ENCODE data around the gene DLGAP4. TPM values are rescaled to one million over a fixed set of nuclear protein-coding genes. Genes with fewer than 3 reads are reported as not detected.

DLGAP4 gene
- total and polyA plus RNA-seq, 9 of the 15 experiments (the other 6 are each of a cell fraction or from before 2014, with no cell fraction given), result 0.31 to 34.1 (median 4.5) TPM

DNA sequence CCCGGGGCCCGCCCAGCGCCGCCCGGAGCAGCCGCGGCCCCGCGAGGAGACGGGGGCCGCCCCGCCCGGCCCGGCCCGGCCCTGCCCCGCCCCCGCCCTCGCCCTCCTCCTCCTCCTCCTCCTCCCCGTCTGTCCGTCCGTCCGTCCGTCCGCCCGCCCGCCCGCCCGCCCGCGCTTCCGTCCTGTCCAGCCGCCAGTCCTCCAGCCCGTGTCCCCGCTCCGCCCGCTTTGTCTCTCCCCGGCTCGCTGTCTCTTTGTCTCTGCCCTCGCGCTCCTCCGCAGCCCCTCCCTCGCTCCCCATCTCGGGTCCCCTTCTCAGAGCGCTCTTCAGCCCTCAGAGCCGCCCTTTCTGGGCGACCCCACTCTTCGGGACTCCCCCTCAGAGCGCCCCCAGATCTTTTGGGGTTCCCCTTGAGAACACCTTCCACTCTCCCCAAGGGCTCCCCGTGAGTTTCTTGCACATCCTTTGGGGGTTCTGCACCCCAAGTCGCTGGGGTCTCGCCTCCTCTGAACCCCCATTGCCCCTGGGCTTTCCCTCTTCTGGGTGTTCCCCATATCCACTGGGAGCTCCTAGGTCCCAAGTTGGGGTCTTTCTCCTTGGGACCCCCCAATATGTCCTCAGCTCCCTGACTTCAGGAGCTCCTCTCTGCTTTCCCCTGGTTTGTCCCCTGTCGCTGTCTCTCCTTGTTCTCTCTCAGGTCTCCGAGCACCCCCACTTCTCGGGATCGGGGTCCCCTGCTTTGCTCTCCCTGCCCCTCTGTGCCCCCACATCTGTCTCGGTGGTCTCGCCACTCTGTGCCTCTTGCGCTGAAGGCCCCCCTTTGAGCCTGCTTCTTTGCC lies 155.7 kb downstream of the DLGAP4 start (continued):
- TF ChIP-seq, protein P1, sequence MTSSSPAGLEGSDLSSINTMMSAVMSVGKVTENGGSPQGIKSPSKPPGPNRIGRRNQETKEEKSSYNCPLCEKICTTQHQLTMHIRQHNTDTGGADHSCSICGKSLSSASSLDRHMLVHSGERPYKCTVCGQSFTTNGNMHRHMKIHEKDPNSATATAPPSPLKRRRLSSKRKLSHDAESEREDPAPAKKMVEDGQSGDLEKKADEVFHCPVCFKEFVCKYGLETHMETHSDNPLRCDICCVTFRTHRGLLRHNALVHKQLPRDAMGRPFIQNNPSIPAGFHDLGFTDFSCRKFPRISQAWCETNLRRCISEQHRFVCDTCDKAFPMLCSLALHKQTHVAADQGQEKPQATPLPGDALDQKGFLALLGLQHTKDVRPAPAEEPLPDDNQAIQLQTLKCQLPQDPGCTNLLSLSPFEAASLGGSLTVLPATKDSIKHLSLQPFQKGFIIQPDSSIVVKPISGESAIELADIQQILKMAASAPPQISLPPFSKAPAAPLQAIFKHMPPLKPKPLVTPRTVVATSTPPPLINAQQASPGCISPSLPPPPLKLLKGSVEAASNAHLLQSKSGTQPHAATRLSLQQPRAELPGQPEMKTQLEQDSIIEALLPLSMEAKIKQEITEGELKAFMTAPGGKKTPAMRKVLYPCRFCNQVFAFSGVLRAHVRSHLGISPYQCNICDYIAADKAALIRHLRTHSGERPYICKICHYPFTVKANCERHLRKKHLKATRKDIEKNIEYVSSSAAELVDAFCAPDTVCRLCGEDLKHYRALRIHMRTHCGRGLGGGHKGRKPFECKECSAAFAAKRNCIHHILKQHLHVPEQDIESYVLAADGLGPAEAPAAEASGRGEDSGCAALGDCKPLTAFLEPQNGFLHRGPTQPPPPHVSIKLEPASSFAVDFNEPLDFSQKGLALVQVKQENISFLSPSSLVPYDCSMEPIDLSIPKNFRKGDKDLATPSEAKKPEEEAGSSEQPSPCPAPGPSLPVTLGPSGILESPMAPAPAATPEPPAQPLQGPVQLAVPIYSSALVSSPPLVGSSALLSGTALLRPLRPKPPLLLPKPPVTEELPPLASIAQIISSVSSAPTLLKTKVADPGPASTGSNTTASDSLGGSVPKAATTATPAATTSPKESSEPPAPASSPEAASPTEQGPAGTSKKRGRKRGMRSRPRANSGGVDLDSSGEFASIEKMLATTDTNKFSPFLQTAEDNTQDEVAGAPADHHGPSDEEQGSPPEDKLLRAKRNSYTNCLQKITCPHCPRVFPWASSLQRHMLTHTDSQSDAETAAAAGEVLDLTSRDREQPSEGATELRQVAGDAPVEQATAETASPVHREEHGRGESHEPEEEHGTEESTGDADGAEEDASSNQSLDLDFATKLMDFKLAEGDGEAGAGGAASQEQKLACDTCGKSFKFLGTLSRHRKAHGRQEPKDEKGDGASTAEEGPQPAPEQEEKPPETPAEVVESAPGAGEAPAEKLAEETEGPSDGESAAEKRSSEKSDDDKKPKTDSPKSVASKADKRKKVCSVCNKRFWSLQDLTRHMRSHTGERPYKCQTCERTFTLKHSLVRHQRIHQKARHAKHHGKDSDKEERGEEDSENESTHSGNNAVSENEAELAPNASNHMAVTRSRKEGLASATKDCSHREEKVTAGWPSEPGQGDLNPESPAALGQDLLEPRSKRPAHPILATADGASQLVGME (CRISPR knock-in tag; IDR thresholded peaks at IDR 0.05), result no peak
- no peak for TF ChIP-seq TCF7 (IDR thresholded peaks at IDR 0.05; ENCODE audit: borderline replicate concordance)
- TF ChIP-seq SMARCA4 (IDR thresholded peaks at IDR 0.05), result no peak
- TF ChIP-seq XRCC5 (IDR thresholded peaks at IDR 0.05; ENCODE audit: low read depth, low read length), result no peak
- TF ChIP-seq RAD21 (CRISPR knock-in tag; conservative IDR thresholded peaks at IDR 0.05 in 1 of 2, IDR thresholded peaks at IDR 0.05 in 1 of 2), result no peak
- no peak for TF ChIP-seq HIVEP1 (CRISPR knock-in tag; IDR thresholded peaks at IDR 0.05)
- TF ChIP-seq ZNF717 (CRISPR knock-in tag; IDR thresholded peaks at IDR 0.05), result no peak
- no peak for TF ChIP-seq ZNF124 (CRISPR knock-in tag; IDR thresholded peaks at IDR 0.05)
- TF ChIP-seq, protein P2, sequence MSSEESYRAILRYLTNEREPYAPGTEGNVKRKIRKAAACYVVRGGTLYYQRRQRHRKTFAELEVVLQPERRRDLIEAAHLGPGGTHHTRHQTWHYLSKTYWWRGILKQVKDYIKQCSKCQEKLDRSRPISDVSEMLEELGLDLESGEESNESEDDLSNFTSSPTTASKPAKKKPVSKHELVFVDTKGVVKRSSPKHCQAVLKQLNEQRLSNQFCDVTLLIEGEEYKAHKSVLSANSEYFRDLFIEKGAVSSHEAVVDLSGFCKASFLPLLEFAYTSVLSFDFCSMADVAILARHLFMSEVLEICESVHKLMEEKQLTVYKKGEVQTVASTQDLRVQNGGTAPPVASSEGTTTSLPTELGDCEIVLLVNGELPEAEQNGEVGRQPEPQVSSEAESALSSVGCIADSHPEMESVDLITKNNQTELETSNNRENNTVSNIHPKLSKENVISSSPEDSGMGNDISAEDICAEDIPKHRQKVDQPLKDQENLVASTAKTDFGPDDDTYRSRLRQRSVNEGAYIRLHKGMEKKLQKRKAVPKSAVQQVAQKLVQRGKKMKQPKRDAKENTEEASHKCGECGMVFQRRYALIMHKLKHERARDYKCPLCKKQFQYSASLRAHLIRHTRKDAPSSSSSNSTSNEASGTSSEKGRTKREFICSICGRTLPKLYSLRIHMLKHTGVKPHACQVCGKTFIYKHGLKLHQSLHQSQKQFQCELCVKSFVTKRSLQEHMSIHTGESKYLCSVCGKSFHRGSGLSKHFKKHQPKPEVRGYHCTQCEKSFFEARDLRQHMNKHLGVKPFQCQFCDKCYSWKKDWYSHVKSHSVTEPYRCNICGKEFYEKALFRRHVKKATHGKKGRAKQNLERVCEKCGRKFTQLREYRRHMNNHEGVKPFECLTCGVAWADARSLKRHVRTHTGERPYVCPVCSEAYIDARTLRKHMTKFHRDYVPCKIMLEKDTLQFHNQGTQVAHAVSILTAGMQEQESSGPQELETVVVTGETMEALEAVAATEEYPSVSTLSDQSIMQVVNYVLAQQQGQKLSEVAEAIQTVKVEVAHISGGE (CRISPR knock-in tag; IDR thresholded peaks at IDR 0.05), result peak in 1 of 3 experiments; percentile 97; a peak in 2 of 6 replicates
- no peak for TF ChIP-seq ZNF583 (CRISPR knock-in tag; IDR thresholded peaks at IDR 0.05)
- TF ChIP-seq, protein P3, sequence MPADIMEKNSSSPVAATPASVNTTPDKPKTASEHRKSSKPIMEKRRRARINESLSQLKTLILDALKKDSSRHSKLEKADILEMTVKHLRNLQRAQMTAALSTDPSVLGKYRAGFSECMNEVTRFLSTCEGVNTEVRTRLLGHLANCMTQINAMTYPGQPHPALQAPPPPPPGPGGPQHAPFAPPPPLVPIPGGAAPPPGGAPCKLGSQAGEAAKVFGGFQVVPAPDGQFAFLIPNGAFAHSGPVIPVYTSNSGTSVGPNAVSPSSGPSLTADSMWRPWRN (IDR thresholded peaks at IDR 0.05; ENCODE audit: low read depth), result no peak
- TF ChIP-seq ZNF639 (CRISPR knock-in tag; conservative IDR thresholded peaks at IDR 0.05 in 1 of 2, IDR thresholded peaks at IDR 0.05 in 1 of 2), result peak in 1 of 2 experiments; percentile 62; a peak in 1 of 4 replicates
- TF ChIP-seq PHB (CRISPR knock-in tag; IDR thresholded peaks at IDR 0.05), result no peak
- TF ChIP-seq, protein P4, sequence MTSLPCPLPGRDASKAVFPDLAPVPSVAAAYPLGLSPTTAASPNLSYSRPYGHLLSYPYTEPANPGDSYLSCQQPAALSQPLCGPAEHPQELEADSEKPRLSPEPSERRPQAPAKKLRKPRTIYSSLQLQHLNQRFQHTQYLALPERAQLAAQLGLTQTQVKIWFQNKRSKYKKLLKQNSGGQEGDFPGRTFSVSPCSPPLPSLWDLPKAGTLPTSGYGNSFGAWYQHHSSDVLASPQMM (CRISPR knock-in tag; IDR thresholded peaks at IDR 0.05), result no peak

Data from K562 (cell line).